ENCODE data around the gene CCDC13.

Gene CCDC13

DNA sequence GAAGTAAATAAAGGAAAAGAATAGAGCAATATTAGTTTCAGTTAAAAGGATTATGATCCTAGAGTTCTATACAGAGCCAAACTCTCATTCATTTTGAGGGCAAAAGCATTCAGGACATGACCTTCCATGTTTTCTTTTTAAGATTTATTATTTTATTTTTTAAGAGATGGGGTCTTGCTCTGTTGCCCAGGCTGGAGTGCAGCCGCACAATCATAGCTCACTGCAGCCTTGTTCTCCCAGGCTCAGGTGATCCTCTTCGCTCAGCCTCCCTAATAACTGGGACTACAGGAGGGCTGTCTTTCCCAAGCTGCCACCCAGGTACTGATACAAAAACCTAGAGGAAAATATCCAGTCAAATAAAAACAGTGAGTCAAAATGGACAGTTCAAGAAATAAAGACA lies 13.6 kb upstream of the CCDC13 start:
- Histone ChIP-seq H3K4me1 (no peaks in the 10 kb centered on the region), H3K9me3 (no peaks in the 10 kb centered on the region), H3K4me3 (ENCODE audit: low read depth, low read length) (no peak overlapping the region), H3K27me3 (no peaks in the 10 kb centered on the region), H3K36me3 (no peaks in the 10 kb centered on the region)
- DNase-seq: no peak
- TF ChIP-seq, protein P1, sequence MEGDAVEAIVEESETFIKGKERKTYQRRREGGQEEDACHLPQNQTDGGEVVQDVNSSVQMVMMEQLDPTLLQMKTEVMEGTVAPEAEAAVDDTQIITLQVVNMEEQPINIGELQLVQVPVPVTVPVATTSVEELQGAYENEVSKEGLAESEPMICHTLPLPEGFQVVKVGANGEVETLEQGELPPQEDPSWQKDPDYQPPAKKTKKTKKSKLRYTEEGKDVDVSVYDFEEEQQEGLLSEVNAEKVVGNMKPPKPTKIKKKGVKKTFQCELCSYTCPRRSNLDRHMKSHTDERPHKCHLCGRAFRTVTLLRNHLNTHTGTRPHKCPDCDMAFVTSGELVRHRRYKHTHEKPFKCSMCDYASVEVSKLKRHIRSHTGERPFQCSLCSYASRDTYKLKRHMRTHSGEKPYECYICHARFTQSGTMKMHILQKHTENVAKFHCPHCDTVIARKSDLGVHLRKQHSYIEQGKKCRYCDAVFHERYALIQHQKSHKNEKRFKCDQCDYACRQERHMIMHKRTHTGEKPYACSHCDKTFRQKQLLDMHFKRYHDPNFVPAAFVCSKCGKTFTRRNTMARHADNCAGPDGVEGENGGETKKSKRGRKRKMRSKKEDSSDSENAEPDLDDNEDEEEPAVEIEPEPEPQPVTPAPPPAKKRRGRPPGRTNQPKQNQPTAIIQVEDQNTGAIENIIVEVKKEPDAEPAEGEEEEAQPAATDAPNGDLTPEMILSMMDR (IDR thresholded peaks at IDR 0.05; ENCODE audit: low read depth, low read length): no peak

DNA sequence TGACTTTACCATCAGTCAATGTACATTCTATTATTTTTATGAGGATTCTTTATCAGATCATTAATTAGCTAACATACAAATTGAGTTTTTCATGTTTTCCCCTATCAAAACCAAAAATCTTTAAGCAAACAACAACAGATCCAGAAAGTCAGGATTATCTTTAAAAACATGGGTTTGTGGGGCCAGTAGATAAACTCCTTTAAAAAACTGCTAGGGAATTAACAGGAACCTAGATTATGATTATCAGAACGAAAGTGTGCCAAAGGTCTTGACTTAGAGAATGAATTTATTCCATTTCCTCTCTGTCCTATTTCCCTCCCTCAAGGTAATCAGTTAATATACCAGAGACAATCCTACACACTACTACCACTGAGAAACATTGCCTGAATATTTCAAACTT lies 13.2 kb upstream of the CCDC13 start:
- Histone ChIP-seq H3K4me3 (ENCODE audit: low read depth, low read length) (no peak overlapping the region), H3K36me3 (no peaks in the 10 kb centered on the region), H3K9me3 (no peaks in the 10 kb centered on the region), H3K27me3 (no peaks in the 10 kb centered on the region), H3K4me1 (no peaks in the 10 kb centered on the region)
- TF ChIP-seq, protein P1 (IDR thresholded peaks at IDR 0.05; ENCODE audit: low read depth, low read length): no peak
- no peak for DNase-seq

- H3K4me3 ChIP-seq (ENCODE audit: low read depth, low read length): no peak overlapping the region
- TF ChIP-seq, protein P1 (IDR thresholded peaks at IDR 0.05; ENCODE audit: low read depth, low read length): peak; percentile 59
- peak; percentile 15 for DNase-seq
- no peaks in the 10 kb centered on the region for H3K27me3 ChIP-seq
- no peaks in the 10 kb centered on the region for H3K9me3 ChIP-seq
- H3K4me1 ChIP-seq: no peaks in the 10 kb centered on the region; the same call in 1 of the 2 replicates
- H3K36me3 ChIP-seq: no peaks in the 10 kb centered on the region
These were observed 8.0 kb upstream of the CCDC13 start for GRCh38 chr3:42780892-42781700.

GRCh38 chr3:42780398-42780797 lies 7.3 kb upstream of the CCDC13 start:
- DNase-seq: no peak
- no peaks in the 10 kb centered on the region; the same call in 1 of the 2 replicates for H3K4me1 ChIP-seq
- TF ChIP-seq, protein P1 (IDR thresholded peaks at IDR 0.05; ENCODE audit: low read depth, low read length): no peak
- H3K27me3 ChIP-seq: no peaks in the 10 kb centered on the region
- no peaks in the 10 kb centered on the region for H3K9me3 ChIP-seq
- H3K36me3 ChIP-seq: no peaks in the 10 kb centered on the region
- no peak overlapping the region for H3K4me3 ChIP-seq (ENCODE audit: low read depth, low read length)

GRCh38 chr3:42778644-42779043 lies 5.6 kb upstream of the CCDC13 start:
- TF ChIP-seq, protein P1 (IDR thresholded peaks at IDR 0.05; ENCODE audit: low read depth, low read length): no peak
- H3K4me1 ChIP-seq: no peaks in the 10 kb centered on the region; the same call in 1 of the 2 replicates

DNA sequence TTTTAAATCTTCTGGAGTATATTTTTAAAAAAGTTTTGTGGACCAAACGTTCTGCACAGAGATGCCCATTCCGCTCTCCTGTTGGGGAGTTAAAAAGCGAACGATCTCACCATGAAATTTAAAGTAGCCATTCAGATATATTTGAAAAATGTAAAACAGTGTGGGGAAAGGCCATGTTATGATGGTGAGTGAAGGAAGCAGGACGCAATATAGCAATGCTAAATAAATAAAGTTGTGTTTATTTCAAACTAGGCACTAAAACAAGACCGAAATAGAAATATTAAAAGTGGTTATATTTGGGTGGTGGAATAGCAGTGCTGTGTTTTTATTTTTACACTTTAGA lies 327 bp upstream of the CCDC13 start:
- Histone ChIP-seq H3K4me1 (no peaks in the 10 kb centered on the region), H3K9me3 (no peaks in the 10 kb centered on the region), H3K27me3 (no peaks in the 10 kb centered on the region), H3K36me3 (no peaks in the 10 kb centered on the region), H3K4me3 (ENCODE audit: low read depth, low read length) (peak overlapping the region; percentile 59)
- DNase-seq: no peak
- TF ChIP-seq, protein P1 (IDR thresholded peaks at IDR 0.05; ENCODE audit: low read depth, low read length): no peak

More at GRCh38 chr3:42778644-42779043, 5.6 kb upstream of the CCDC13 start:
- Histone ChIP-seq H3K36me3 (no peaks in the 10 kb centered on the region), H3K9me3 (no peaks in the 10 kb centered on the region), H3K27me3 (no peaks in the 10 kb centered on the region), H3K4me3 (ENCODE audit: low read depth, low read length) (no peak overlapping the region)
- DNase-seq: no peak
